ENCODE results near the gene SPIRE1. TPM values are rescaled to one million over a fixed set of nuclear protein-coding genes. Genes with fewer than 3 reads are reported as not detected.

SPIRE1 gene
- total RNA-seq, 5 donors from 2014 or later (not counting 1 experiment from before 2014, with no cell fraction given), result 1.1 to 2.9 (median 1.4) TPM

DNA sequence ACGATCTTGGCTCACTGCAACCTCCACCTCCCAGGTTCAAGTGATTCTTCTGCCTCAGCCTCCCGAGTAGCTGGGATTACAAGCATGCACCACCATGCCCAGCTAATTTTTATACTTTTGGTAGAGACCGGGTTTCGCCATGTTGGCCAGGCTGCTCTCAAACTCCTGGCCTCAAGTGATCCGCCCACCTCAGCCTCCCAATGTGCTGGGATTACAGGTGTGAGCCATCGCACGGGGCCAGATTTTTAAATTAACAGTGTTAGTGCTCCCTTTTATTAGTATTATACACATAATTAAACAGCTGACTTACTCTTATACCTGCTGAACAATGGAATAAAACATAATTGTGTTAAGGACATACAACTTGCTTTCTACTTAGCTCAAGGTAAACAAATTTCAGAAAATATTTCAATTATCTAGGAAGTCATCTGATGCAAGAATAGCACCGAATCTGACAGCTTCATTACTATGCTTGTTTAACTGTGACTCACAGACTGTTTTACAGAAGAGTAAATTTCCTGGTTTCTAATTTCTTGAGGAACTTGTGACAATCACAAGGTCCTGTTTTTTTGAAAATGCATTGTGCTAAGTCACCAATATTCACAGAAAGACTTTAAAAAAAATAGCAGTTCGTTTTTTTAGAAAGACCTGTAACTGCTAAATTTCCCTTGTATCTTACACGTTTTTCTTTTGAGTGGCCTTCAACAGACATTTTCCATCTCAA lies 51.2 kb downstream of the SPIRE1 start:
- no peak overlapping the region for H3K4me3 ChIP-seq (ENCODE audit: control insufficient read depth in 1 of 2, extremely low read depth in 1 of 2, low read length in 1 of 2)
- ChIA-PET POLR2A (no interaction called here), CTCF (interaction anchor here in 1 of 2 donors (0.8 kb wide), 1 partner anchor 18 kb away, joined by 9 read pairs; no protein-coding TSS in a partner anchor)

DNA sequence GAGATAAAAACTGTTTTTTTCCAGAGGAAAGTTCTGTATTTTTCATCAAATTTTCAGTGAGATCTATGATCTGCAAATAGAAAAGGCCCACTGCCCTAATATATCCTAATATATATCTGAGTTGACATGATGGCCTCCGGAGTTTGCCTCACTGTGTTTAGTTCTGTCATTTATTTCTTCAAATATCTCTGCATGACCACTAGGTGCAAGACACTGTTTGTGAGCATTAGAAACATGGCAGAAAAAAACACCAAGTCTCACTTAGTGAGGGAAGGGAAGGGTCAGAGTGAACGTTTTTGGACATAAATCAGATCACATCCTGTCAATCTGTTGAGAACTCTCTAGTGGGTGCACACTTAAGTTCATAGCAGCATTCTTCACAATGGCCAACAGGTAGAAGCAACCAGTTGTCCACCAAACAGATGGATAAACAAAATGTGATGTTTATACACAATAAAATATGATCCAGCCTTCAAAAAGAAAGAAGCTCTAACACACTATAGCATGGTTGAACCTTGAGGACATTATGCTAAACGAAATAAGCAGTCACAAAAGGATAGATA lies 53.4 kb downstream of the SPIRE1 start:
- peaks cover 0 to 1% of the 10 kb centered on the region in 2 donors for H3K27me3 Mint-ChIP-seq
- H3K27ac ChIP-seq (ENCODE audit: low read length), result no peak overlapping the region
- ATAC-seq (replicated peaks in 1 of 4) (no peak), DNase-seq (no peak)
- H3K4me3 Mint-ChIP-seq, result no peak overlapping the region
- no peaks in the 10 kb centered on the region for H3K9me3 Mint-ChIP-seq
- H3K4me1 ChIP-seq (ENCODE audit: control insufficient read depth in 1 of 2, extremely low read depth in 1 of 2, insufficient read depth in 2 of 2, low read length in 2 of 2), result peaks cover 0 to 6% of the 10 kb centered on the region in 2 experiments
- H3K27me3 ChIP-seq (replicated peaks in 1 of 2; ENCODE audit: control insufficient read depth in 2 of 2, extremely low read depth in 1 of 2, insufficient read depth in 2 of 2, low read length in 1 of 2), result no peaks in the 10 kb centered on the region
- no peak overlapping the region for H3K27ac Mint-ChIP-seq
- CTCF ChIA-PET, result no interaction called here
- H3K9me3 ChIP-seq, result no peaks in the 10 kb centered on the region
- H3K4me1 Mint-ChIP-seq, result peaks cover 0 to 5% (median 0%) of the 10 kb centered on the region in 3 donors
- POLR2A ChIA-PET, result no interaction called here
- H3K36me3 Mint-ChIP-seq, result no peaks in the 10 kb centered on the region
- H3K36me3 ChIP-seq (ENCODE audit: control insufficient read depth in 2 of 2, extremely low read depth in 1 of 2, insufficient read depth in 1 of 2, low read length in 1 of 2), result no peaks in the 10 kb centered on the region
- H3K4me3 ChIP-seq (ENCODE audit: control insufficient read depth in 1 of 2, extremely low read depth in 1 of 2, low read length in 1 of 2), result no peak overlapping the region
- no CpG with 5 or more reads among the region's 3 CpGs for WGBS (ENCODE audit: insufficient coverage)

More for the DNA sequence above, 51.2 kb downstream of the SPIRE1 start:
- no peaks in the 10 kb centered on the region for H3K36me3 ChIP-seq (ENCODE audit: control insufficient read depth in 2 of 2, extremely low read depth in 1 of 2, insufficient read depth in 1 of 2, low read length in 1 of 2)
- H3K9me3 ChIP-seq, result no peaks in the 10 kb centered on the region
- DNase-seq (no peak), ATAC-seq (replicated peaks in 1 of 4) (no peak)
- 49% methylated on average over 6 of the region's 10 CpGs for WGBS (ENCODE audit: insufficient coverage)
- H3K27ac ChIP-seq (ENCODE audit: low read length), result no peak overlapping the region
- peaks cover 0 to 2% of the 10 kb centered on the region in 2 experiments for H3K4me1 ChIP-seq (ENCODE audit: control insufficient read depth in 1 of 2, extremely low read depth in 1 of 2, insufficient read depth in 2 of 2, low read length in 2 of 2)
- H3K9me3 Mint-ChIP-seq, result no peaks in the 10 kb centered on the region
- H3K4me3 Mint-ChIP-seq, result no peak overlapping the region
- no peaks in the 10 kb centered on the region for H3K27me3 ChIP-seq (replicated peaks in 1 of 2; ENCODE audit: control insufficient read depth in 2 of 2, extremely low read depth in 1 of 2, insufficient read depth in 2 of 2, low read length in 1 of 2)
- H3K36me3 Mint-ChIP-seq, result no peaks in the 10 kb centered on the region
- peaks cover 6% of the 10 kb centered on the region in 2 donors for H3K27me3 Mint-ChIP-seq
- no peaks in the 10 kb centered on the region for H3K4me1 Mint-ChIP-seq
- H3K27ac Mint-ChIP-seq, result no peak overlapping the region

DNA sequence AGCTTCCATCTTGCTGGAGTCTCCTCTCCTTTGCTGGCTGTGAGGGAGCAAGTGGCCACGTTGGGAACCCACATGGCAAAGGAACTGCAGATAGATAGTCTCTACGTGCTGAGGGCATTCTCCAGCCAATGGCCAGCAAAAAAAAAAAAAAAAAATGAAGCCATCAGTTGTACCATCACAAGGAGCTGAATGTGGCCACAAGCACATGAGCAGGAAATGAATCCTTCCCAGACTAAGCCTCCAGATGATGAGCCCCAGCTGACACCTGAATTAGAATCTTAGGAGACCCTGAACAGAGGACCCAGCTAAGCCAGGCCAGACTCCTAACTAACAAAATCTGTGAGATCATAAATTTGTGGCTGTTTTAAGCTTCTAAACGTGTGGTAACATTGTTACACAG lies 57.9 kb downstream of the SPIRE1 start:
- DNase-seq, result no peak
- Mint-ChIP-seq H3K36me3 (no peaks in the 10 kb centered on the region), H3K27me3 (no peaks in the 10 kb centered on the region), H3K27ac (no peak overlapping the region), H3K9me3 (no peaks in the 10 kb centered on the region), H3K4me3 (no peak overlapping the region), H3K4me1 (peaks cover 14 to 25% (median 15%) of the 10 kb centered on the region in 3 donors)
- no peak overlapping the region for H3K27ac ChIP-seq (ENCODE audit: low read length)
- ChIA-PET CTCF (no interaction called here), POLR2A (interaction anchor here in 1 of 2 donors (0.6 kb wide), 2 partner anchors 32 to 66 kb away, joined by 6 to 9 read pairs; no protein-coding TSS in a partner anchor)
- no peaks in the 10 kb centered on the region for H3K27me3 ChIP-seq (replicated peaks in 1 of 2; ENCODE audit: control insufficient read depth in 2 of 2, extremely low read depth in 1 of 2, insufficient read depth in 2 of 2, low read length in 1 of 2)
- peaks cover 3 to 38% of the 10 kb centered on the region in 2 experiments for H3K4me1 ChIP-seq (ENCODE audit: control insufficient read depth in 1 of 2, extremely low read depth in 1 of 2, insufficient read depth in 2 of 2, low read length in 2 of 2)
- no peak for ATAC-seq (replicated peaks in 1 of 4)
- no peaks in the 10 kb centered on the region for H3K9me3 ChIP-seq
- no peak overlapping the region for H3K4me3 ChIP-seq (ENCODE audit: control insufficient read depth in 1 of 2, extremely low read depth in 1 of 2, low read length in 1 of 2)
- no peaks in the 10 kb centered on the region for H3K36me3 ChIP-seq (ENCODE audit: control insufficient read depth in 2 of 2, extremely low read depth in 1 of 2, insufficient read depth in 1 of 2, low read length in 1 of 2)
- 89% methylated on average over 1 of the region's 3 CpGs for WGBS (ENCODE audit: insufficient coverage)

- no peak for ATAC-seq (replicated peaks in 1 of 4)
Observed at GRCh38 chr18:12599543-12599942, 58.4 kb downstream of the SPIRE1 start.

GRCh38 chr18:12598181-12598930 lies 59.6 kb downstream of the SPIRE1 start:
- H3K27ac Mint-ChIP-seq, result no peak overlapping the region
- Histone ChIP-seq H3K36me3 (ENCODE audit: control insufficient read depth in 2 of 2, extremely low read depth in 1 of 2, insufficient read depth in 1 of 2, low read length in 1 of 2) (no peaks in the 10 kb centered on the region), H3K9me3 (no peaks in the 10 kb centered on the region), H3K27ac (ENCODE audit: low read length) (no peak overlapping the region), H3K4me3 (ENCODE audit: control insufficient read depth in 1 of 2, extremely low read depth in 1 of 2, low read length in 1 of 2) (no peak overlapping the region), H3K4me1 (ENCODE audit: control insufficient read depth in 1 of 2, extremely low read depth in 1 of 2, insufficient read depth in 2 of 2, low read length in 2 of 2) (peaks cover 3 to 38% of the 10 kb centered on the region in 2 experiments), H3K27me3 (replicated peaks in 1 of 2; ENCODE audit: control insufficient read depth in 2 of 2, extremely low read depth in 1 of 2, insufficient read depth in 2 of 2, low read length in 1 of 2) (no peaks in the 10 kb centered on the region)
- H3K4me1 Mint-ChIP-seq, result peaks cover 14 to 25% (median 15%) of the 10 kb centered on the region in 3 donors
- H3K9me3 Mint-ChIP-seq, result no peaks in the 10 kb centered on the region
- WGBS (ENCODE audit: insufficient coverage), result 0% methylated on average over 1 of the region's 3 CpGs
- H3K27me3 Mint-ChIP-seq, result no peaks in the 10 kb centered on the region
- ATAC-seq (replicated peaks in 1 of 4) (peak in 1 of 4 experiments; percentile 57), DNase-seq (peak in 1 of 35 experiments; percentile 13)
- ChIA-PET POLR2A (no interaction called here), CTCF (no interaction called here)
- H3K4me3 Mint-ChIP-seq, result no peak overlapping the region
- no peaks in the 10 kb centered on the region for H3K36me3 Mint-ChIP-seq

More at GRCh38 chr18:12599543-12599942, 58.4 kb downstream of the SPIRE1 start:
- no peaks in the 10 kb centered on the region for H3K9me3 ChIP-seq
- peaks cover 3 to 38% of the 10 kb centered on the region in 2 experiments for H3K4me1 ChIP-seq (ENCODE audit: control insufficient read depth in 1 of 2, extremely low read depth in 1 of 2, insufficient read depth in 2 of 2, low read length in 2 of 2)
- H3K9me3 Mint-ChIP-seq, result no peaks in the 10 kb centered on the region
- H3K27me3 Mint-ChIP-seq, result no peaks in the 10 kb centered on the region
- ChIA-PET POLR2A (no interaction called here), CTCF (no interaction called here)
- H3K36me3 ChIP-seq (ENCODE audit: control insufficient read depth in 2 of 2, extremely low read depth in 1 of 2, insufficient read depth in 1 of 2, low read length in 1 of 2), result no peaks in the 10 kb centered on the region
- H3K27ac ChIP-seq (ENCODE audit: low read length), result no peak overlapping the region
- no peaks in the 10 kb centered on the region for H3K36me3 Mint-ChIP-seq
- H3K4me1 Mint-ChIP-seq, result peaks cover 14 to 25% (median 15%) of the 10 kb centered on the region in 3 donors
- DNase-seq, result no peak
- no peak overlapping the region for H3K4me3 Mint-ChIP-seq
- no peak overlapping the region for H3K27ac Mint-ChIP-seq
- no peak overlapping the region for H3K4me3 ChIP-seq (ENCODE audit: control insufficient read depth in 1 of 2, extremely low read depth in 1 of 2, low read length in 1 of 2)
- no peaks in the 10 kb centered on the region for H3K27me3 ChIP-seq (replicated peaks in 1 of 2; ENCODE audit: control insufficient read depth in 2 of 2, extremely low read depth in 1 of 2, insufficient read depth in 2 of 2, low read length in 1 of 2)

- ChIA-PET POLR2A (no interaction called here), CTCF (interaction anchor here in 1 of 2 donors (0.6 kb wide), 1 partner anchor 18 kb away, joined by 4 read pairs; no protein-coding TSS in a partner anchor)
- Mint-ChIP-seq H3K27me3 (no peaks in the 10 kb centered on the region), H3K36me3 (no peaks in the 10 kb centered on the region), H3K9me3 (no peaks in the 10 kb centered on the region), H3K4me3 (no peak overlapping the region), H3K4me1 (peaks cover 14 to 25% (median 15%) of the 10 kb centered on the region in 3 donors), H3K27ac (no peak overlapping the region)
- Histone ChIP-seq H3K4me1 (ENCODE audit: control insufficient read depth in 1 of 2, extremely low read depth in 1 of 2, insufficient read depth in 2 of 2, low read length in 2 of 2) (peaks cover 3 to 38% of the 10 kb centered on the region in 2 experiments), H3K4me3 (ENCODE audit: control insufficient read depth in 1 of 2, extremely low read depth in 1 of 2, low read length in 1 of 2) (no peak overlapping the region), H3K9me3 (no peaks in the 10 kb centered on the region), H3K36me3 (ENCODE audit: control insufficient read depth in 2 of 2, extremely low read depth in 1 of 2, insufficient read depth in 1 of 2, low read length in 1 of 2) (no peaks in the 10 kb centered on the region), H3K27ac (ENCODE audit: low read length) (no peak overlapping the region), H3K27me3 (replicated peaks in 1 of 2; ENCODE audit: control insufficient read depth in 2 of 2, extremely low read depth in 1 of 2, insufficient read depth in 2 of 2, low read length in 1 of 2) (no peaks in the 10 kb centered on the region)
- DNase-seq, result no peak
- whole genome bisulfite sequencing (ENCODE audit: insufficient coverage), result no CpG with 5 or more reads among the region's 5 CpGs
- no peak for ATAC-seq (replicated peaks in 1 of 4)
Observed at GRCh38 chr18:12597760-12598159, 60.1 kb downstream of the SPIRE1 start.

All from T-cell (primary cell).